OCI-LY1 (cell line): ENCODE data around the gene PRKCB.

ENCODE experiments used
- H2AFZ ChIP-seq: fragments of 200-600 bp; sonication (generic), shearing (Covaris generic); 2 replicates; pipeline ENCODE4 v1.6.0; 2014; ENCODE audit warnings: antibody characterized with exemption, mild to moderate bottlenecking, low read length
- H3F3A ChIP-seq: fragments of 200-600 bp; sonication (generic), shearing (Covaris generic); 2 replicates; pipeline ENCODE4 v1.6.0; 2014; ENCODE audit warnings: mild to moderate bottlenecking, antibody characterized with exemption, low read length, moderate library complexity; ENCODE audit not compliant: insufficient read depth
- H3K27ac ChIP-seq: fragments of 200-600 bp; sonication (generic); 2 replicates; pipeline ENCODE4 v1.5.1; 2014; ENCODE audit warnings: low read length, mixed run types, mild to moderate bottlenecking, low read depth; ENCODE audit not compliant: poor library complexity, severe bottlenecking
- H3K27me3 ChIP-seq: fragments of 200-600 bp; sonication (generic); 2 replicates; pipeline ENCODE4 v1.6.0; 2014; ENCODE audit warnings: antibody characterized with exemption, mild to moderate bottlenecking, low read length, moderate library complexity; ENCODE audit not compliant: insufficient read depth
- H3K36me3 ChIP-seq: fragments of 200-600 bp; sonication (generic); 2 replicates; pipeline ENCODE4 v1.6.1; 2014; ENCODE audit warnings: mild to moderate bottlenecking, antibody characterized with exemption, low read length, moderate library complexity, mixed read lengths; ENCODE audit not compliant: insufficient read depth
- H3K4me1 ChIP-seq: fragments of 200-600 bp; sonication (generic); 2 replicates; pipeline ENCODE4 v1.5.1; 2014; ENCODE audit warnings: mild to moderate bottlenecking, low read length, moderate library complexity; ENCODE audit not compliant: insufficient read depth, severe bottlenecking
- H3K4me2 ChIP-seq: fragments of 200-600 bp; sonication (generic), shearing (Covaris generic); 2 replicates; pipeline ENCODE4 v1.6.1; 2014; ENCODE audit warnings: low read length
- H3K4me3 ChIP-seq: fragments of 200-600 bp; sonication (generic); 2 replicates; pipeline ENCODE4 v1.5.1; 2014; ENCODE audit warnings: low read length, low read depth, mild to moderate bottlenecking, mixed read lengths; ENCODE audit not compliant: poor library complexity, severe bottlenecking
- H3K79me2 ChIP-seq: fragments of 200-600 bp; shearing (Covaris generic); 2 replicates; pipeline ENCODE4 v1.6.1; 2016; ENCODE audit warnings: mixed run types, low read length, mixed read lengths; ENCODE audit not compliant: insufficient read depth
- H3K9ac ChIP-seq: fragments of 200-600 bp; sonication (generic), shearing (Covaris generic); 2 replicates; pipeline ENCODE4 v1.6.1; 2014; ENCODE audit warnings: mild to moderate bottlenecking, low read length, mixed read lengths
- H3K9me2 ChIP-seq: fragments of 200-600 bp; sonication (generic), shearing (Covaris generic); 2 replicates; pipeline ENCODE4 v1.6.1; 2014; ENCODE audit warnings: low read depth, mild to moderate bottlenecking, low read length, mixed read lengths
- H3K9me3 ChIP-seq: fragments of 200-600 bp; shearing (Covaris generic); 2 replicates; pipeline ENCODE4 v1.6.1; 2014; ENCODE audit warnings: low read length, mixed read lengths
- H4K20me1 ChIP-seq: fragments of 200-600 bp; sonication (generic), shearing (Covaris generic); 2 replicates; pipeline ENCODE4 v1.6.0; 2016; ENCODE audit warnings: mild to moderate bottlenecking, low read length; ENCODE audit not compliant: insufficient read depth
- EZH2 ChIP-seq: fragments of 200-600 bp; sonication (generic), shearing (Covaris generic); IDR thresholded peaks from 2 replicates; pipeline ENCODE4 v1.8.0; 2017; ENCODE audit warnings: borderline replicate concordance, mixed run types, mild to moderate bottlenecking, antibody characterized with exemption, low read length, moderate library complexity, mixed read lengths
- TF ChIP-seq, protein P1 (sequence below): fragments of 200-600 bp; sonication (generic), shearing (Covaris generic); IDR thresholded peaks from 2 replicates; pipeline ENCODE4 v1.5.1; 2017; ENCODE audit warnings: mild to moderate bottlenecking, antibody characterized with exemption, low read length, moderate library complexity, mixed read lengths

The PRKCB gene

DNA sequence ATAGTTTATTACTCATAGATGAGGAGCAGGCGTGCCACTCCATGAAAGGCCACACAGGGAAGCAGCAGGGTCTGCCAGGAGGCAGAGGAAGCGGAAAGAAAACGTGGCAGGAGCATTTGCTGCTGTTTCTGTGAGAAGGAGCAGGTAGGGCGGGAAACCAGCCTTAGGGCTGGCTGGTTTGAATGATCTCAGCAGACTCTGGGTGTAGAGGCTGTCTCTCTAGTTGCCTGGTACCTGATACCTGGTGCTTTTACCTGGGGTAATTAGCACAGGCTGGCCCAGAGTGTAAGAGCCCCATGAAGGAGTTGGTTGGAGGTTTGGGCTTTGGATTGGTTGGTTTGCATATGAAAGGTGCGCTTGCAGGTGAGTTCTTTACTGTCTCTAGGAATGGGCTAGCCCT lies 215.3 kb downstream of the PRKCB start:
- no peak overlapping the region for H2AFZ ChIP-seq
- no peaks in the 10 kb centered on the region for H3K9me2 ChIP-seq
- TF ChIP-seq, protein P1, sequence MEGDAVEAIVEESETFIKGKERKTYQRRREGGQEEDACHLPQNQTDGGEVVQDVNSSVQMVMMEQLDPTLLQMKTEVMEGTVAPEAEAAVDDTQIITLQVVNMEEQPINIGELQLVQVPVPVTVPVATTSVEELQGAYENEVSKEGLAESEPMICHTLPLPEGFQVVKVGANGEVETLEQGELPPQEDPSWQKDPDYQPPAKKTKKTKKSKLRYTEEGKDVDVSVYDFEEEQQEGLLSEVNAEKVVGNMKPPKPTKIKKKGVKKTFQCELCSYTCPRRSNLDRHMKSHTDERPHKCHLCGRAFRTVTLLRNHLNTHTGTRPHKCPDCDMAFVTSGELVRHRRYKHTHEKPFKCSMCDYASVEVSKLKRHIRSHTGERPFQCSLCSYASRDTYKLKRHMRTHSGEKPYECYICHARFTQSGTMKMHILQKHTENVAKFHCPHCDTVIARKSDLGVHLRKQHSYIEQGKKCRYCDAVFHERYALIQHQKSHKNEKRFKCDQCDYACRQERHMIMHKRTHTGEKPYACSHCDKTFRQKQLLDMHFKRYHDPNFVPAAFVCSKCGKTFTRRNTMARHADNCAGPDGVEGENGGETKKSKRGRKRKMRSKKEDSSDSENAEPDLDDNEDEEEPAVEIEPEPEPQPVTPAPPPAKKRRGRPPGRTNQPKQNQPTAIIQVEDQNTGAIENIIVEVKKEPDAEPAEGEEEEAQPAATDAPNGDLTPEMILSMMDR = no peak
- H3F3A ChIP-seq = no peaks in the 10 kb centered on the region
- no peaks in the 10 kb centered on the region for H3K9me3 ChIP-seq
- no peaks in the 10 kb centered on the region for H3K36me3 ChIP-seq
- H3K9ac ChIP-seq = no peak overlapping the region
- no peak overlapping the region for H3K4me2 ChIP-seq
- no peaks in the 10 kb centered on the region for H3K79me2 ChIP-seq
- no peaks in the 10 kb centered on the region for H4K20me1 ChIP-seq
- H3K4me3 ChIP-seq = no peak overlapping the region
- H3K27me3 ChIP-seq = no peaks in the 10 kb centered on the region
- H3K4me1 ChIP-seq = no peaks in the 10 kb centered on the region
- no peak overlapping the region for H3K27ac ChIP-seq

DNA sequence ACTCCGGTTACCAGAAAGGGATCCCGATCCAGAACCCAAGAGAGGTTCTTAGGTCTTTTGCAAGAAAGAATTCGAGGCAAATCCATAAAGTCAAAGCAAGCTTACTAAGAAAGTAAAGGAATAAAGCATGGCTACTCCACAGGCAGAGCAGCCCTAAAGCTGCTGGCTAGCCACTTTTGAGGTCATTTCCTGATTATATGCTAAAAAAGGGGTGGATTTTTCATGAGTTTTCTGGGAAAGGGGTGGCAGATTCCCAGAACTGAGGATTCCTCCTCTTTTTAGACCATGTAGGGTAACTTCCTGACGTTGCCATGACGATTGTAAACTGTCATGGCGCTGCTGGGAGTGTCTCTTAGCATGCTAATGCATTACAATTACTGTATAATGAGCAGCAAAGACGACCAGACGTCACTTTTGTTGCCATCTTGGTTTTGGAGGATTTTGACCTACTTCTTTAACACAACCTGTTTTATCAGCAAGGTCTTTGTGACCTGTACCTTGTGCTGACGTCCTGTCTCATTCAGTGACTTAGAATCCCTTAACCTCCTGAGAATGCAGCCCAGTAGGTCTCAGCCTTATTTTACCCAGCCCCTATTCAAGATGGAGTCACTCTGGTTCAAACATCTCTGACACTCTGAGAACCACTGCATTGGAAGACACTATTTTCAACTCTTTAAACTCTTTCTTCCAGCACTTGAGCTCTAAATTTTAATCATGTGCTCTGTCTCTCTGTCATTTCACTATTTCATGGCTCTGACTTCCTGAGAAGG lies 216.7 kb downstream of the PRKCB start:
- H3K27ac ChIP-seq = no peak overlapping the region

GRCh38 chr16:24053099-24053946 lies 217.5 kb downstream of the PRKCB start:
- Histone ChIP-seq H3F3A (no peaks in the 10 kb centered on the region), H3K4me3 (no peak overlapping the region), H3K4me2 (no peak overlapping the region), H3K9ac (no peak overlapping the region), H3K9me2 (no peaks in the 10 kb centered on the region), H3K27ac (no peak overlapping the region), H2AFZ (no peak overlapping the region), H3K79me2 (no peaks in the 10 kb centered on the region), H4K20me1 (no peaks in the 10 kb centered on the region), H3K27me3 (no peaks in the 10 kb centered on the region), H3K9me3 (no peaks in the 10 kb centered on the region), H3K36me3 (no peaks in the 10 kb centered on the region), H3K4me1 (no peaks in the 10 kb centered on the region)
- TF ChIP-seq, protein P1 = no peak
- no peak for TF ChIP-seq EZH2

More for the DNA sequence above, 216.7 kb downstream of the PRKCB start:
- Histone ChIP-seq H3K9me2 (no peaks in the 10 kb centered on the region), H3K4me2 (no peak overlapping the region), H3K9ac (no peak overlapping the region), H3F3A (no peaks in the 10 kb centered on the region), H3K9me3 (no peaks in the 10 kb centered on the region), H3K4me3 (no peak overlapping the region), H3K27me3 (no peaks in the 10 kb centered on the region), H2AFZ (no peak overlapping the region), H3K79me2 (no peaks in the 10 kb centered on the region), H4K20me1 (no peaks in the 10 kb centered on the region), H3K36me3 (no peaks in the 10 kb centered on the region), H3K4me1 (no peaks in the 10 kb centered on the region)
- TF ChIP-seq EZH2 = no peak
- TF ChIP-seq, protein P1 = no peak
